ENCODE results near the gene L3MBTL4. TPM values are rescaled to one million over a fixed set of nuclear protein-coding genes. Genes with fewer than 3 reads are reported as not detected.

The L3MBTL4 gene
- total RNA-seq, 6 experiments from 2014 or later = not detected

DNA sequence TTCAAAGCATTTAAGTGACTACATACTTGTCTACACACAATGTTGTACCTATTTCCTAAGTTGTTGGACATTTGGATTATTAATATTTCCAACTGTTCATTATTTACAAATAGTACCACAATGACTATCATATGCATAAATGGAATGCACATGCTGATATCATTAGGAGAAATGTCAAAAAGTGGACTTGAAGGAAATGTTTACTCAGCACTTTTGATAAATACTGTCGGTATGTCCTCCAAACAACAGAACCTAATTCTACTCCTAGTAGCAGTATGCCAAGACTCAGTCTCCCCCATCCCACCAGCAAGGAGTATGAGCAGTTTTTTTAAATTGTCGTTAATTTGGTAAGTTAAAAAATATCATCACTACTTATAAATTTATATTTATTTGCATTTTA is 116.8 kb downstream of the L3MBTL4 start:
- H3K36me3 Mint-ChIP-seq (ENCODE audit: low read depth) = no peaks in the 10 kb centered on the region
- H3K27ac Mint-ChIP-seq = no peak overlapping the region
- peaks cover 29% of the 10 kb centered on the region for H3K9me3 Mint-ChIP-seq
- TF ChIP-seq, protein P1, sequence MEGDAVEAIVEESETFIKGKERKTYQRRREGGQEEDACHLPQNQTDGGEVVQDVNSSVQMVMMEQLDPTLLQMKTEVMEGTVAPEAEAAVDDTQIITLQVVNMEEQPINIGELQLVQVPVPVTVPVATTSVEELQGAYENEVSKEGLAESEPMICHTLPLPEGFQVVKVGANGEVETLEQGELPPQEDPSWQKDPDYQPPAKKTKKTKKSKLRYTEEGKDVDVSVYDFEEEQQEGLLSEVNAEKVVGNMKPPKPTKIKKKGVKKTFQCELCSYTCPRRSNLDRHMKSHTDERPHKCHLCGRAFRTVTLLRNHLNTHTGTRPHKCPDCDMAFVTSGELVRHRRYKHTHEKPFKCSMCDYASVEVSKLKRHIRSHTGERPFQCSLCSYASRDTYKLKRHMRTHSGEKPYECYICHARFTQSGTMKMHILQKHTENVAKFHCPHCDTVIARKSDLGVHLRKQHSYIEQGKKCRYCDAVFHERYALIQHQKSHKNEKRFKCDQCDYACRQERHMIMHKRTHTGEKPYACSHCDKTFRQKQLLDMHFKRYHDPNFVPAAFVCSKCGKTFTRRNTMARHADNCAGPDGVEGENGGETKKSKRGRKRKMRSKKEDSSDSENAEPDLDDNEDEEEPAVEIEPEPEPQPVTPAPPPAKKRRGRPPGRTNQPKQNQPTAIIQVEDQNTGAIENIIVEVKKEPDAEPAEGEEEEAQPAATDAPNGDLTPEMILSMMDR (IDR thresholded peaks at IDR 0.05) = no peak
- no peak for DNase-seq
- no peaks in the 10 kb centered on the region; the same call in 1 of the 2 replicates for H3K27me3 Mint-ChIP-seq (ENCODE audit: insufficient read depth)
- H3K4me3 Mint-ChIP-seq = no peak overlapping the region
- no peaks in the 10 kb centered on the region for H3K4me1 Mint-ChIP-seq (ENCODE audit: low read depth)

DNA sequence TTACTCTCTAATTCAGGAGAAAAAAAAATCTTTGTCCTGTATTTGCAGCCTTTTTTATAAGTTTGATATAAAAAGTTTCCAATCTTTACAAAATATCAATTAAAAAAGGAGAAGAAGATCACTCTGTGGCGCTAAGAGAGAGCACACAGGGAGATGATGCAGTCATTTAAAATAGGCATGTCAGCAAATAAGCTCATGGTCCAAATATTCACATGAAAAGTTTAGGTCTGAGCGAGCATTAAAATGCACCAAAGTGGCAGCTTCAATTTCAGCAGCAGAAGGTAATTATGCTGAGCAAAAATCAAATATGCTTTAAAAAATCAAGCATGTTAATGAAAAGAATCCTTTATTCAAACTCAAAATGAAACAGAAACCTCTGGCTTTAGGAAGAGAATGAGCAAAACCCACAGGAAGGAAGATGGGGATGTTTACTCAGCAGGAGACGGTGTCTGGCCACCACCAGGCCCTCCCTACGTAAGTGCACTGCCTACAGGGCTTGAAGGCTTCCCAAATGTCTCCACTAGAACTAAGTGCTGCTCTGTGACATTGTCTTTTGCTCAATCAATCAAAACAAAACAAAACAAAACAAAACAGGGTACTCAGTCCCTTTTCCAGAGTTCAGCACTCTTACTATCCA is 120.4 kb downstream of the L3MBTL4 start:
- Mint-ChIP-seq H3K9me3 (peaks cover 37% of the 10 kb centered on the region), H3K27me3 (ENCODE audit: insufficient read depth) (no peaks in the 10 kb centered on the region; the same call in 1 of the 2 replicates), H3K4me1 (ENCODE audit: low read depth) (no peaks in the 10 kb centered on the region), H3K4me3 (no peak overlapping the region), H3K36me3 (ENCODE audit: low read depth) (no peaks in the 10 kb centered on the region), H3K27ac (no peak overlapping the region)
- DNase-seq = no peak
- TF ChIP-seq, protein P1 (IDR thresholded peaks at IDR 0.05) = no peak

- H3K27me3 Mint-ChIP-seq (ENCODE audit: insufficient read depth) = no peaks in the 10 kb centered on the region; the same call in 1 of the 2 replicates
- no peak overlapping the region for H3K4me3 Mint-ChIP-seq
- peaks cover 43% of the 10 kb centered on the region for H3K9me3 Mint-ChIP-seq
- no peak for DNase-seq
- peaks cover 9% of the 10 kb centered on the region for H3K36me3 Mint-ChIP-seq (ENCODE audit: low read depth)
- TF ChIP-seq, protein P1 (IDR thresholded peaks at IDR 0.05) = no peak
- H3K4me1 Mint-ChIP-seq (ENCODE audit: low read depth) = no peaks in the 10 kb centered on the region
- no peak overlapping the region for H3K27ac Mint-ChIP-seq
Observed at GRCh38 chr18:6289843-6290242, 124.9 kb downstream of the L3MBTL4 start.

DNA sequence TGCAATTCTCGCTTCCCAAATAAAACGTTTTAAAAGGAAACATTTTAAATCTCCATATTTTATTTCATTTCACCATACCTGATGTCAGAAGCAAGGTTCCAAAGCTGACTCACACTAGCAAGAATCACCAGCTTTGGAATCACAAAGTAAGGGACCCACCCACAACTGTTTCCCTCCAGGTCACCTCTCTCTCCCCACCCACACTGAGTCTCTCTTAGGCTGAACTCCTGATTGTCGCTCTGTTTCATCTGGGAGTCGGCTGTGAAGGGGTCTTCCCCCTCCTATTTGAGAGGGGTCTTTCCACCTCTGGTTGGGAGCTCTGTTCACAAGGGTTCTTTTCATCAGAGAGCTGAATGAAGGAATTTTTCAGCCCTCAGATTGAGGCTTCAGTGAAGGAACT is 128.1 kb downstream of the L3MBTL4 start:
- TF ChIP-seq, protein P1 (IDR thresholded peaks at IDR 0.05) = no peak
- Mint-ChIP-seq H3K27me3 (ENCODE audit: insufficient read depth) (no peaks in the 10 kb centered on the region), H3K9me3 (peaks cover 43% of the 10 kb centered on the region), H3K36me3 (ENCODE audit: low read depth) (peaks cover 15% of the 10 kb centered on the region), H3K27ac (no peak overlapping the region), H3K4me1 (ENCODE audit: low read depth) (no peaks in the 10 kb centered on the region), H3K4me3 (no peak overlapping the region)
- DNase-seq = no peak

- Mint-ChIP-seq H3K36me3 (ENCODE audit: low read depth) (peaks cover 15% of the 10 kb centered on the region), H3K4me1 (ENCODE audit: low read depth) (no peaks in the 10 kb centered on the region), H3K27me3 (ENCODE audit: insufficient read depth) (no peaks in the 10 kb centered on the region), H3K27ac (no peak overlapping the region), H3K4me3 (no peak overlapping the region), H3K9me3 (peaks cover 46% of the 10 kb centered on the region)
- TF ChIP-seq, protein P1 (IDR thresholded peaks at IDR 0.05) = no peak
- no peak for DNase-seq
Observed at GRCh38 chr18:6284761-6285160, 129.9 kb downstream of the L3MBTL4 start.
